ENCODE measurements around the gene KANSL1.

The KANSL1 gene

DNA sequence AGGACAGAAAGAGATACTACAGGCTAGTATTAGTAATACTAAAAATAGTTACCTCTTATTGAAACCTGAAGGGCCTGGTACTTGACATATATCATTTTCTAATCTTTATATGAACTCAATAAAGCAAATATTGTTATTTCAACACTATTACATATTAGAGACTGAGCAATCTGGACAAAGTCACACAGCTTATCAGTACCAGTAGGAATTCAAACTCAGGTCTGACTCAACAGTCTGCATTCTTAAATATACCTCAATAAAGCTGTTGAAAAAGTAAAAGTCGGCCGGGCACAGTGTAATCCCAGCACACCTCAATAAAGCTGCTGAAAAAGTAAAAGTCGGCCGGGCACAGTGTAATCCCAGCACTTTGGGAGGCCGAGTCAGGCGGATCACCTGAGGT, 67.4 kb downstream of the KANSL1 start:
- no peak for DNase-seq
- peaks cover 0 to 4% (median under 1%) of the 10 kb centered on the region in 4 experiments for H3K4me1 ChIP-seq (ENCODE audit: control extremely low read depth in 1 of 4, control insufficient read depth in 4 of 4, insufficient read depth in 4 of 4, low read length in 3 of 4)

DNA sequence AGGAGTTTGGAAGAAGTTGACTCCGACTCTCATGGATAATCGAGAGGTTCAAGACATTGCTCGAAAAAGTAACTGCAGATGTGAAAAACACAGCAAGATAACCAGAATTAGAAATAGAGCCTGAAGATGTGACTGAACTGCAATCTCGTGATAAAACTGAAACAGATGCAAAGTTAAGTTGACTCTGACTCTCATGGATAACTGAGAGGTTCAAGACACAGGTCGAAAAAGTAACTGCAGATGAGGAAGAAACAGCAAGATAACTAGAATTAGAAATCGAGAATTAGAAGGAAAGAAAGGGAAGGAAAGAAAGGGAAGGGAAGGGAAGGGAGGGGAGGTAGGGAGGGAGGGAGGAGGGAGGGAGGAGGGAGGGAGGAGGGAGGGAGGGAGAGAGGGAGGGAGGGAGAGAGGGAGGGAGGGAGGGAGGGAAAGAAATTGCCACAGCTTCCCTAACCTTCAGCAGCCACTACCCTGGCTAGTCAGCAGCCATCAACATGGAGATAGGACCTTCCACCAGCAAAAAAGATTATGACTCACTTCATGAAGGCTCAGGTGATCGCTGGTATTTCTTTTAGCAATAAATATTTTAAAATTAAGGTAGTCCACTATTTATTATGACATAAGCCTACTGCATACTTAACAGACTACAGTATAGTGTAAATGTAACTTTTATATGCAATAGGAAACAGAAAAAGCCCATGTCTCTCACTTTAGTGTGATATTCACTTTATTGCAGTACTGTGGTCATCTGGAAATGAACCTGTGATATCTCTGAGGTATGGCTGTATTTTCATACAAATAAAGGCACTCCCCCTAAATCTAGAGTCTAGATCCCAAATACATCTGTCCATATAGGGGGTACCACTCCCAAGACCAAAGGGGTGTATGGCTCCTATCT, 68.3 kb downstream of the KANSL1 start:
- Histone ChIP-seq H3K4me1 (ENCODE audit: control extremely low read depth in 1 of 4, control insufficient read depth in 4 of 4, insufficient read depth in 4 of 4, low read length in 3 of 4) (peaks cover 0 to 4% (median under 1%) of the 10 kb centered on the region in 4 experiments), H3K27ac (ENCODE audit: insufficient read depth in 1 of 2, low read depth in 1 of 2, low read length in 2 of 2, poor library complexity in 1 of 2, severe bottlenecking in 2 of 2) (no peak overlapping the region)

More for the DNA sequence above, 67.4 kb downstream of the KANSL1 start:
- CTCF ChIA-PET, result interaction anchor here (0.7 to 1.7 kb wide), 3 partner anchors 9 to 20 kb away, joined by 3 to 4 read pairs (median 3); no protein-coding TSS in a partner anchor
- no peaks in the 10 kb centered on the region for H3K9me3 ChIP-seq (ENCODE audit: control extremely low read depth in 1 of 5, control insufficient read depth in 4 of 5, insufficient read depth in 2 of 5, low read depth in 1 of 5, low read length in 4 of 5)
- no peaks in the 10 kb centered on the region for H3K27me3 ChIP-seq (replicated peaks in 2 of 5; ENCODE audit: control insufficient read depth in 4 of 5, insufficient read depth in 5 of 5, low read length in 4 of 5)
- H3K4me3 ChIP-seq (ENCODE audit: control insufficient read depth in 1 of 7, extremely low read depth in 1 of 7, insufficient read depth in 4 of 7, low read depth in 2 of 7, low read length in 6 of 7), result no peak overlapping the region
- H3K36me3 ChIP-seq (ENCODE audit: control insufficient read depth in 4 of 4, insufficient read depth in 4 of 4, low read length in 3 of 4), result peaks cover 0 to 5% (median 2%) of the 10 kb centered on the region in 4 experiments
- WGBS (ENCODE audit: insufficient coverage), result 94% methylated on average over 6 of the region's 6 CpGs
- POLR2A ChIA-PET, result no interaction called here
- no peak overlapping the region for H3K27ac ChIP-seq (ENCODE audit: insufficient read depth in 1 of 2, low read depth in 1 of 2, low read length in 2 of 2, poor library complexity in 1 of 2, severe bottlenecking in 2 of 2)

DNA sequence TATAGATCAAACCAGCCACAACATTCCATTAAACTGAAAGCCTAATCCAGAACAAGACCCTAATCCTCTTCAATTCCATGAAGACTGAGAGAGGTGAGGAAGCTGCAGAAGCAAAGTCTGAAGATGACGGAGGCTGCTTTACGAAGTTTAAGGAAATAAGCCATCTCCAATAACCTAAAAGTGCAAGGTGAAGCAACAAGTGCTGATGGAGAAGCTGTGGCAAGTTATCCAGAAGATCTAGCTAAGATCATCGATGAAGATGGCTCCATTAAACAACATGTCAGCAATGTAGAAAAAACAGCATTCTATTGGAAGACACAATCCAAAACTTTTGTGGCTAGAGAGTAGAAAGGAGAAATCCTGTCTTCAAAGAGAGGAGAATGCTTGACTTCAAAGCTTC, 69.6 kb downstream of the KANSL1 start:
- no peak overlapping the region for H3K27ac ChIP-seq (ENCODE audit: insufficient read depth in 1 of 2, low read depth in 1 of 2, low read length in 2 of 2, poor library complexity in 1 of 2, severe bottlenecking in 2 of 2)
- ChIA-PET CTCF (interaction anchor here (1.2 to 1.5 kb wide), 3 partner anchors 9 to 14 kb away, joined by 3 to 4 read pairs (median 4); no protein-coding TSS in a partner anchor), POLR2A (no interaction called here)
- H3K4me3 ChIP-seq (ENCODE audit: control insufficient read depth in 1 of 7, extremely low read depth in 1 of 7, insufficient read depth in 4 of 7, low read depth in 2 of 7, low read length in 6 of 7), result no peak overlapping the region
- H3K9me3 ChIP-seq (ENCODE audit: control extremely low read depth in 1 of 5, control insufficient read depth in 4 of 5, insufficient read depth in 2 of 5, low read depth in 1 of 5, low read length in 4 of 5), result no peaks in the 10 kb centered on the region
- H3K27me3 ChIP-seq (replicated peaks in 2 of 5; ENCODE audit: control insufficient read depth in 4 of 5, insufficient read depth in 5 of 5, low read length in 4 of 5), result no peaks in the 10 kb centered on the region
- WGBS (ENCODE audit: insufficient coverage), result 100% methylated on average over 3 of the region's 3 CpGs
- no peak for DNase-seq
- peaks cover 0 to 4% (median 1%) of the 10 kb centered on the region in 4 experiments for H3K36me3 ChIP-seq (ENCODE audit: control insufficient read depth in 4 of 4, insufficient read depth in 4 of 4, low read length in 3 of 4)
- peaks cover 0 to 4% (median under 1%) of the 10 kb centered on the region in 4 experiments for H3K4me1 ChIP-seq (ENCODE audit: control extremely low read depth in 1 of 4, control insufficient read depth in 4 of 4, insufficient read depth in 4 of 4, low read length in 3 of 4)

More for the DNA sequence above, 68.3 kb downstream of the KANSL1 start:
- POLR2A ChIA-PET, result no interaction called here
- no peaks in the 10 kb centered on the region for H3K27me3 ChIP-seq (replicated peaks in 2 of 5; ENCODE audit: control insufficient read depth in 4 of 5, insufficient read depth in 5 of 5, low read length in 4 of 5)
- CTCF ChIA-PET, result interaction anchor here (0.7 to 1.3 kb wide), 2 partner anchors 10 to 12 kb away, joined by 3 read pairs; no protein-coding TSS in a partner anchor
- 84% methylated on average over 4 of the region's 7 CpGs for WGBS (ENCODE audit: insufficient coverage)
- H3K36me3 ChIP-seq (ENCODE audit: control insufficient read depth in 4 of 4, insufficient read depth in 4 of 4, low read length in 3 of 4), result peaks cover 0 to 5% (median 2%) of the 10 kb centered on the region in 4 experiments
- no peaks in the 10 kb centered on the region for H3K9me3 ChIP-seq (ENCODE audit: control extremely low read depth in 1 of 5, control insufficient read depth in 4 of 5, insufficient read depth in 2 of 5, low read depth in 1 of 5, low read length in 4 of 5)
- no peak overlapping the region for H3K4me3 ChIP-seq (ENCODE audit: control insufficient read depth in 1 of 7, extremely low read depth in 1 of 7, insufficient read depth in 4 of 7, low read depth in 2 of 7, low read length in 6 of 7)
- DNase-seq, result no peak

DNA sequence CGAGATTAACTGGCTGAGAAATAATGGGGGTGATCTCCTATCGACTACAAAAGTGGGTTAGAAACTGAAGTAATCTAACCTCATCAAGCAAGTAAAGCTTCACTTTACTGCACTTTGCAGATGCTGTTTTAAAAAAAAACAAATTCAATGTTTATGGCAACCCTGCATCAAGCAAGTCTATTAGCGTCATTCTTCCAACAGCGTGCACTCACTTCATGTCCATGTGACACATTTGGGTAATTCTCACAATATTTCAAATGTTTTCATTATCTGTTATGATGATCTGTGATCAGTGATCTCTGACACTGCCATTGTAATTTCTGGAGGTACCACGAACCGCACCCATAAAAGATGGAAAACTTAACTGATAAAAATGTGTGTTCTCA, 70.8 kb downstream of the KANSL1 start:
- ChIA-PET CTCF (interaction anchor here (1.5 kb wide), 1 partner anchor 15 kb away, joined by 4 read pairs; no protein-coding TSS in a partner anchor), POLR2A (no interaction called here)
- 100% methylated on average over 2 of the region's 6 CpGs for WGBS (ENCODE audit: insufficient coverage)
- H3K4me3 ChIP-seq (ENCODE audit: control insufficient read depth in 1 of 7, extremely low read depth in 1 of 7, insufficient read depth in 4 of 7, low read depth in 2 of 7, low read length in 6 of 7), result no peak overlapping the region
- peaks cover 0 to 4% (median 0%) of the 10 kb centered on the region in 4 experiments for H3K36me3 ChIP-seq (ENCODE audit: control insufficient read depth in 4 of 4, insufficient read depth in 4 of 4, low read length in 3 of 4)
- no peak overlapping the region for H3K27ac ChIP-seq (ENCODE audit: insufficient read depth in 1 of 2, low read depth in 1 of 2, low read length in 2 of 2, poor library complexity in 1 of 2, severe bottlenecking in 2 of 2)
- H3K4me1 ChIP-seq (ENCODE audit: control extremely low read depth in 1 of 4, control insufficient read depth in 4 of 4, insufficient read depth in 4 of 4, low read length in 3 of 4), result peaks cover 0 to 4% (median 2%) of the 10 kb centered on the region in 4 experiments
- no peaks in the 10 kb centered on the region for H3K27me3 ChIP-seq (replicated peaks in 2 of 5; ENCODE audit: control insufficient read depth in 4 of 5, insufficient read depth in 5 of 5, low read length in 4 of 5)
- DNase-seq, result no peak
- no peaks in the 10 kb centered on the region for H3K9me3 ChIP-seq (ENCODE audit: control extremely low read depth in 1 of 5, control insufficient read depth in 4 of 5, insufficient read depth in 2 of 5, low read depth in 1 of 5, low read length in 4 of 5)

DNA sequence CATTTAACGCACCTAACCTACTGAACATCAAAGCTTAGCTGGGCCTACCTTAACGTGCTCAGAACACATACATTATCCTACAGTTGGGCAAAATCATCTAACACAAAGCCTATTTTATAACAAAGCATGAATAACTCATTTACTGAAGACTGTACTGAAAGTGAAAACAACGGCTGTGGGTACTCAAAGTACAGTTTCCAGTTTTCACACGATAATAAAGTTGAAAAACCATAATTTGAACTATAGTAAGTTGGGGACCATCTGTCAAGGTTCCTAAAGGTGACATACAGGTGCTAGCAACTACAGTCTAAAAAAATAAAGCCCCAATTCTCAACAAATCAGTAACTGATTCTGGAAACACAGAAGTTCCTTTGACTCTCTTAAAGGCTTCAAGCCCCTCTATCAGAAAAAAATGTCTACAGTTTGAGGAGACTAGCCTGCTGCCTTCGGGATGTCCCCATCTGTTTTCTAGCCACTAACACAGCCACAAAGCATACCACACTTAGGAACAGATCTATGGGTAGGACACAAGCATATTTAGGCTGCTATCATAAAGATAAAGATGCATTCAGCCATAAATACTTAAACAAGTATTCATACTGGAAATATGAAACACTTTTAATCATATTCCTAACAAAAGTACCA, 71.3 kb downstream of the KANSL1 start:
- ChIA-PET CTCF (interaction anchor here (1.1 kb wide), 1 partner anchor 13 kb away, joined by 3 read pairs; no protein-coding TSS in a partner anchor), POLR2A (no interaction called here)
- H3K4me1 ChIP-seq (ENCODE audit: control extremely low read depth in 1 of 4, control insufficient read depth in 4 of 4, insufficient read depth in 4 of 4, low read length in 3 of 4), result peaks cover 0 to 4% (median 2%) of the 10 kb centered on the region in 4 experiments

DNA sequence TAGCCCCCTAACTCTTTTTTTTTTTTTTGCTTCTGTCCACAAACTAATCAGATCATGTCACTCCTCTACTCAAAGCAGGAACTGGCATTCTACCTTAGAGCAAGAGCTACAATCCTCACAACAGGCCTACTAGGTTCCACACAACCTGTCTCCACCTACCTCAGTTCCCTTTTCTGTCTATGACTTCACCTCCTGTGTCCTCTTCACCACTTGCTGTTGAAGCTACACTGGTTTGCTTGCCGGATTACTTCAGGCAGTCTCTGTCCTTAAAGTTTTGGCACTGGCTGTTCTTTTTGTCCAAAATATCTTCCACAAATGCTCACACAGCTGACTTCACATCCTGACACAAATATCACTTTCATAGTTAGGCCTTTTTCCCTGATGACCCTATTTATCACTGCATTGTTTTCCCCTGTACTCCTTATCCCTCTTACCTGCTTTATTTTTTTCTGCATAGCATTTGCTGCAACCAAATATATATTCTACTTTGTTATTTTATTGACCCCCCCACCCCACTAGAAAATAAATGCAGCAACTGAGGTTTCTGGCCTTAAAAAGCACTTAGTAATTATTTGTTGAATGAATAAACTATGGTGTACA, 72.0 kb downstream of the KANSL1 start:
- Histone ChIP-seq H3K27ac (ENCODE audit: insufficient read depth in 1 of 2, low read depth in 1 of 2, low read length in 2 of 2, poor library complexity in 1 of 2, severe bottlenecking in 2 of 2) (no peak overlapping the region), H3K4me1 (ENCODE audit: control extremely low read depth in 1 of 4, control insufficient read depth in 4 of 4, insufficient read depth in 4 of 4, low read length in 3 of 4) (peaks cover 0 to 4% (median 2%) of the 10 kb centered on the region in 4 experiments), H3K36me3 (ENCODE audit: control insufficient read depth in 4 of 4, insufficient read depth in 4 of 4, low read length in 3 of 4) (peaks cover 0 to 4% (median 0%) of the 10 kb centered on the region in 4 experiments), H3K27me3 (replicated peaks in 2 of 5; ENCODE audit: control insufficient read depth in 4 of 5, insufficient read depth in 5 of 5, low read length in 4 of 5) (no peaks in the 10 kb centered on the region), H3K4me3 (ENCODE audit: control insufficient read depth in 1 of 7, extremely low read depth in 1 of 7, insufficient read depth in 4 of 7, low read depth in 2 of 7, low read length in 6 of 7) (no peak overlapping the region), H3K9me3 (ENCODE audit: control extremely low read depth in 1 of 5, control insufficient read depth in 4 of 5, insufficient read depth in 2 of 5, low read depth in 1 of 5, low read length in 4 of 5) (no peaks in the 10 kb centered on the region)
- 100% methylated on average over 1 of the region's 1 CpG for WGBS (ENCODE audit: insufficient coverage)
- POLR2A ChIA-PET, result no interaction called here
- CTCF ChIA-PET, result interaction anchor here (0.6 to 1.1 kb wide), 3 partner anchors 12 to 53 kb away, joined by 3 read pairs; no protein-coding TSS in a partner anchor
- no peak for DNase-seq

More for the DNA sequence above, 71.3 kb downstream of the KANSL1 start:
- WGBS (ENCODE audit: insufficient coverage), result 83% methylated on average over 2 of the region's 5 CpGs
- H3K36me3 ChIP-seq (ENCODE audit: control insufficient read depth in 4 of 4, insufficient read depth in 4 of 4, low read length in 3 of 4), result peaks cover 0 to 4% (median 0%) of the 10 kb centered on the region in 4 experiments
- no peak overlapping the region for H3K27ac ChIP-seq (ENCODE audit: insufficient read depth in 1 of 2, low read depth in 1 of 2, low read length in 2 of 2, poor library complexity in 1 of 2, severe bottlenecking in 2 of 2)
- H3K27me3 ChIP-seq (replicated peaks in 2 of 5; ENCODE audit: control insufficient read depth in 4 of 5, insufficient read depth in 5 of 5, low read length in 4 of 5), result no peaks in the 10 kb centered on the region
- DNase-seq, result no peak
- peak overlapping the region in 1 of 7 experiments; percentile 14 for H3K4me3 ChIP-seq (ENCODE audit: control insufficient read depth in 1 of 7, extremely low read depth in 1 of 7, insufficient read depth in 4 of 7, low read depth in 2 of 7, low read length in 6 of 7)
- no peaks in the 10 kb centered on the region for H3K9me3 ChIP-seq (ENCODE audit: control extremely low read depth in 1 of 5, control insufficient read depth in 4 of 5, insufficient read depth in 2 of 5, low read depth in 1 of 5, low read length in 4 of 5)
